Middle frontal gyrus (tissue), 1 donor: Measurements from ENCODE around the gene CLEC16A.

Source experiments
- DNase-seq: peaks from one replicate; pipeline ENCODE4 v3.0.0-alpha.2; 2015; ENCODE audit warnings: low spot score; ENCODE audit errors: extremely low spot score

CLEC16A gene

DNA sequence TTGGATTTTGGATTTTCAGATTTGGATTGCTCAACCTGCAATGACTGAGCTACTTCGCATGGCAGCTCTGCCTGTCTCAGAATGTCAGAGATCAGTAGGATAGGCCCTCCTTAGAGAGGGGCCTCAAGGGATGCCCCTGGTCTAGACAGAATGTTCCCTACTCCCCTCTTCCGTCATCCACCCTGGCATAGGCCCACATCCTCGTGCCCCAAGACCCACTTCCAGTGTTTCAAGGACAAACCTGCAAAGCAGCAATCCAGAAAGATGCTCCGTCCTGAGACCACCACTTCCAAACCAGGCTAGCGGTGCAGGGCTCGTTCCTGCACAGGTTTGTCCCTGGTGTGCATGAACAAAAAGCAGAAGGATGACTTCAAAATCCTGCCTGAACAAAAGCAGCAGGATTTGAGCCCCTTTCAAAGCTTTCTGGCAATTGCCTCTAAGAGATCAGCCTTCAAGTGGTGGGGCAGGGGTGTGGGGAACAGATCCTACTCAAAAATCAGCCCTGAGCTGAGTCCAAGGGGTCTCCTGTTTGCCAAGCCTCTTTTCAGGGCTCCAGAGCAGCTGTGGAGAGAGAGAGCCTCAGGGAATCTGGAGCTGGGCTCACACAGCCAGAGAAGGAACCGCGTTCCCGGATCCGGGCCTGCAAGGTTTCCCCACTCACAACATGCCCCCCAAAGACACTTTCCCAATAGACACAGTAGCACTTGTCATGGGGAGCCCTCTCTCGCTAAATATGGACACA is 190.5 kb downstream of the CLEC16A start:
- DNase-seq, result no peak

DNA sequence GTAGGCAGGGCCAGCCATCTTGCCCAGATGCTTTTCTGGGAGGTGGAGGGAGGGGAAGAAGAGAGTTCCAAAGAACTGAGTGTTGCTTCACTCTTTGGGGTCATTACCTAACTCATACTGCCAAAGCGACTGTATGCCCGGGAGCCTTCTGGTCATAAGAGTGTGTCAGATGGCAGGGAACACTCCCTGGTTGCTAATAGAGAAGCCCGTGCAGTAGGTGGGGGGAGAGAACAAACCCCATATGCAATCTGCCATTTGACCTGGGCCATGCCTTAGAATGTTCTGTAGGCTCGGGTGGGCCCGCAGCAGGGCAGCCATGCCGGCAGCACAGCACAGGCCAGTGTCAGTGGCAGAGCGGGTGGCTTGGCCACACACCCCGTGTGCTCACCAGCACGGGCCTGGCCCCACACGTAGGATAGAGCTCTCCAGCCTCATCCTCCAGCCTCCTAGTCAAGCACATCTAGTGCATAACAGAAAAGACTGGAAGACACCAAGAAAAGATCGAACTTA is 191.2 kb downstream of the CLEC16A start:
- no peak for DNase-seq

DNA sequence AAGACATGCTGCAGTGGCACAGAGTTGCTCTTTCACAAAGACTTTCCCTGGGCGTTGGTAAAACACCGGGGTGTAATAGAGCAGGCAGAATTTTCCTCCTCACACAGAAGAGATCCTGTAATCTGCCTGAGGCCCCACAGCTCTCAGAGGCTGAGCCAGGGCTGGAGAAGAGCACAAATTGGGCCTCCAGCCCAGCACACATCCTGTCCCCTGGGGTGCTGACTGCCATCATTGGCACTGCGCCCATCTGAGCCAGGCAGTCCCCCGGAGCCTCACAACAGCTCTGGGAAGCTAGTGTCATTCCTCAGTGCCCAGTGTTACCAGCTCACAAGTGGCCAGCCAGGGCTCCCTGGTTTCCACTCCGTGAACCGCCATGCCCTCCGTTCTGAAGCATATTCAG is 192.2 kb downstream of the CLEC16A start:
- no peak for DNase-seq

DNA sequence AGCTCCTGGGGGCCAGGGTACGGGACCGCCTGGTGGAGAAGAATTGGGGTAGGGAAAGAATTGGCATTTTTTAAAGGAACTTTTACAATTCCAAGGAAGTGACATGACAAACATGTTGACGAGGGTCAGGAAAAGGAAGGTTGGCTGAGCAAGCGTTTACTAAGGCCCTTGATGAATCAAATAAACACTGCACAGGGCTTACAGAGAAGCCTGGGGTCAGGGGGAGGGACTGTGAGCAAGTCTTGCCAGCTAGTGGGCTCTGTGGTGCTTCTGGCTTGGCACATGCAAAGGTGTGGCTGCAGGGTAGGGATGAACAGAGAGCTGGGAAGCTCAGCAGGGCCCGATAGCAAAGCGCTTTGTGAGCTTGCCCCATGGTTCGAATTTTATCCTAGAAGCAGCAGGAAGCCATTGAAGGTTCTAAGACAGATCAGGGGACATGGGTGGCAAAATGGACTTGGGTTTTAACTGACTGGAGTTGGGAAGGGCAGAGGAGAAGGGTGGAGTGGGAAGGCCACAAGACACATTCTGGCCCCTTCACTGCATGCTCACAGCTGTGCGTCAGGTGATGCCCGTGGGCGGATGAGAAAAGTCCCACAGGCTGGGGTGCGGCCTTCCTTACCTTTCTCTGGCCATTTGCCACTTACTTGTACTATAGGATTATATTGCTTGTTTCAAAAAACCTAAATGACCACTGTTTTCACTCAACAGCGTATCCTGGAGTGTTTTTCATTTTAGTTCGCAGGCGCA is 193.8 kb downstream of the CLEC16A start:
- DNase-seq, result no peak

DNA sequence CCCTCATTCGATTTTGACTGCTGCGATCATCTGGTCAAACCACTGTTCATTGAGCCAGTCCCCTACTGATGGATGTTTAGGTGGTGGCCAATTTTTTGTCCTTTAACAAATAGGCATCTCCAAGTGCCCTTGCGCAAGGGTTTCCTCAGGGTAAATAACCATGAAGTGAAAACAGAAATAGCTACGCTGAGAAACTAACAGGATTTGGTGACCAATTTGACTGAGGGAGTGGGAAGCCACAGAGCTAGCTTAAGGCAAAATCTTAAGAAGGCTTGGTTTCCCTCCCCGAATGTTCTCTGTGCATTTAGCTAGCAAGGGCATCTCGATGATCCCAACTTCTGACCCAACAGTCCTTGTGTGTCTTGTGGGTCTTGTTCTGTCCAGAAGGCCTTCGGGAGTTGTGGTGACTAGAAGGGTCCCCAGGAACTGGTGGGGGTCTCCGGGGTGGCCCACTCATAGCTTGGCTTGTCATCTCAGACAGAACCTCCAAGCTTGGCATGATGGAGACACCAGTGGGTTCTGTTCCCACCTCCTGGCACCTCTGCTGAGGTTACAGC is 194.5 kb downstream of the CLEC16A start:
- DNase-seq, result no peak

DNA sequence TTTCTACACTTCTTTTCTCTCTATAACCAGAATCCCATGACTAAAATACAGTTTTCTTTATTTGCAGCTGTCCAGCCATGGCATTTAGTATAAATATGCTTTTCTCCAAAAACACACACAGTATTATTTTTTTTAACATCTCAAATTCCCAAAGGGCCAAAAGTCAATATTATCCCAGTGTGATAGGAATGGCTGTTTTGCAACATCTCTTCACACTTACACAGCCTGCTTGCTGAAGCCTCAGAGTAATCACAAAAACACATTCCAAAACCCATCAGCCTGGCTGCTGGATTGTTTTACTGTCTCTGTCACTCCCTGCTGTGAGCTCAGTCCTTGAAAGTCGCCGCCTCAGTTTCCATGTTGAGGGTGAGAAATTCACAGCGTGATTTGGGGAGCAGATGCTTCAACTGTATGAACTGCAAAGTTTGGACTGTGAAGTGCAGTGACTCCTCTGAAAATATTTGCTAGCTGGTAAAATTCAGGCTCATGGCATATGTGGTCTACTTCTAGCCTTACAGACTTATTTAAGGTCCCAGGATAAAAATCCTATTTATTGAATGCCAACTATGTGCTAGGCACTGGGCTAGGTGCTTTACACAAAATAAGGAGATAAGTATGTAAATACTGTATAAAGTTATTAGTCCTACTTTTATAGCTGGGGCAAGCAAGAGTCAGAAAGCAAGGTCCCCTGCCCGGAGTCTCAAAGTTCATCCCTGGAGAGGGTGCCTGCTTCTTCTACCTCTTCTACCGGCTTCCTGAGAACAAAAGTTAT is 195.1 kb downstream of the CLEC16A start:
- DNase-seq, result no peak

DNA sequence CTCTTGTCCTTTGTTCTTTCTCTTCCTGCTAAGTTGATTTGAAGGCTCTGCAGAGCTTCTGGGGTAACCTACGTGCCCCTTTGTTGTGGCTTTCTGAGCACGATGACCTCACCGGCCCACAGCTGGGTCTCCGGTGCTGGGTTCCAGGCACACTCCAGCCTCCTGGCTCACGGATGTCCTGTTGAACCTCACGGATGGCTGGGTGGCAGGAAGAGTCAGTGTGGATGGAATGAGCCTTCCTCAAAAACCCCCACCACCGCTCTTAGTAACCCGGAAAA is 195.7 kb downstream of the CLEC16A start:
- DNase-seq, result no peak

DNA sequence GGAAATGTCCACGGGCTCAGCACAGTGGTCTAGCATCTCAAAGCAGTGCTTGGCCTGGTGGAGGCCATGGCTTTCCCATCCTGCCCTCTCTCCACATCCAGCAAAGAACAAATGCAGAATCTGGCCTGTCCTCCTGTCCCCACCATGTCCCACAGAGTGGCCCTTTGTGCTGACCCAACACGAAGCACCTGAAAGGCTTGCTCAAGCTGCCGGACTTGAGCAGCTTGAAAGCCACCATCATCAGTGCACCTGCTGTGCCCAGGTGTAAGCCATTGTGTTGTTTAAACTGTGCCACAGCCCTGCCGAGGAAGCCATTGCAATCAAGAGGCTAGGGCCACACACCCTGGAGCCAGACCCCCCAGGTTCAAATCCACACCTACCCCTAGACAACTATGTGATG is 196.1 kb downstream of the CLEC16A start:
- DNase-seq, result no peak

DNA sequence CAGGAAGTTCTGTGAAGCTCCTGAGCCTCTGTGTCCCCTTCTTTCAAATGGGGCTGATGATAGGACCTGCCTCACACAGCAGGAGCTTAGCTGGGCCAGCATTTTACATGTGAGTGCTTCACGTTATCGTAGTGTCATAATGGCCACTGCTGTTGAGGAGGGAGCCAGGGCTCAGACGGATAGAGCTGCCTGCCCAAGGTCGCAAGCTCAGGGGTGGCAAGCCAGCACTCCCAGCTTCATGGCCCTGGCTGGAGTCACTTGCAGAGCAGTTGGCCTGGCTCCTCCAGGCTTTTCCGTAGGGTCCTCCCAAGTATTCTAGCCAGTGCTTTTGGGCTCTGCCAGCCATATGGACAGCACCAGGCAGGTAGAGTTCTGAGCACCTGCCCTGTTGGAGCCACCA is 196.5 kb downstream of the CLEC16A start:
- no peak for DNase-seq

DNA sequence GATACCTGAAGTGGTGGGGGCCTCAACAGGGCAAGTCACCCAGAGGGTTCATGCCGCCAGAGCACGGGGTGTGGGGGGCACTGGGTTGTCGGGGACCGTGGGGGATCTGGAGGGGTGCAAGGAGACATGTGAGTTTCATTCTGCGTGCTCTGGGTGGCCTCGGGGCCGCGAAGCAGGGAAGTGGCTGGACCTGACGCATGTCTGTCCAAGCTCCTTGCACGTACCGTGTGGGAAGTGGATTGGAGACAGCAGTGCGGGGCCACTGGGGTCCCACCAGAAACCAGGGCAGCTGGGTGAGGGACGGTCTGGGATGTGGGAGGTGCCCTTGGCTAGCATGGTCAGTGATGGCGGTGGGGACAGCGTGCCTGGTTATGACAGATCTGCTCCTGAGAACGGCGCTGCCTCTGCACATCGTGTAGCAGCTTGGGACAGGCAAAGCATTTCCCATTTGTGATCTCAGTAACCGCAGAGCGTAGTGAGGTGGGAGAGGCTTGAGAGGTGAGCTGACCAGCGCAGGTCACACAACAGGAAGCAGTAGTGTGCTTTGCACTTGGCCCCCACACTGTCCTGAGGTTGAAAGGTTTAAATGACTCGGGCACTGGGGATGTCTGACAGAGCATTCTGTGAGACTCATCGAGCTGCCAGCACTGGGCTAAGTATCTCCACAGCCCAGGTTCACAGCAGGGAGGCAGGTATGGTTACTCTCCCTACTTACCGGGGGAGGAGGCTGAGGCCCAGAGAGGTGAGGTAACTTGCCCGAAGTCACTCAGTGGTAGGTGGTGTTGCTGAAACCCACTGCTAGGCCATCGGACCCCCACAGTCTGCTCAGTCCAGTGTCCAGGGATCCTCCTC is 197.3 kb downstream of the CLEC16A start:
- DNase-seq, result no peak

DNA sequence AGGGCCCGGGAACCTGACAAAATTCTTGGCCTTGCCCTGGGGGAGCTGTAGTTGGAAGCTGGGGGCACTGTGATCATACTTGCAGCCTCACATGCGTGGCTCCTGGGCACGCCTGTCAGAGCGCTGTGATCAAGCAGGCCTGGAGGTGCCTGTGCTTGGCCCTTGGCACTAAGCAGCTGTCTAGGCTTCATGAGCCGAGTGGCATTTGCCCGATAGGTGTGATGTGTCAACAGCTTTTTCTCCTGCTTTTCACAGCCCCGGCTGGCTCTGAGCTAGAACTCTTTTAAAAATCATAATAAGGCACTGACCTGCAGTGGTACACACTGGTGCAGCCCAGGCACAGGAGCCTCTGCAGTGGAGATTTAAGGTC is 197.9 kb downstream of the CLEC16A start:
- no peak for DNase-seq

DNA sequence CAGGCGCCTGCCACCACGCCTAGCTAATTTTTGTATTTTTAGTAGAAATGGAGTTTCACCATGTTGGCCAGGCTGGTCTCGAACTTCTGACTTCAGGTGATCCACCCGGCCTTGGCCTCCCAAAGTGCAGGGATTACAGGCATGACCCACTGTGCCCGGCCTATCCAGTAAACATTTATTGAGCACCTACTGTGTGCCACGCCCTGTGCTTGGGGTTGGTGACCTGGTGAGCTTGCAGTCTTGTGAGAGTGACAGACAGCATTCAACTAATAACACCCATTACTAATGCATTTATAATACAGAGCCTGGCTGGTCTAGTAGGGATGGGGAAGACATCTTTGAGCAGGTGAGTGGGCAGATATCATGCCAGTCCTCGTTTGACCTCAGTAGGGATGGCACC is 198.6 kb downstream of the CLEC16A start:
- no peak for DNase-seq

DNA sequence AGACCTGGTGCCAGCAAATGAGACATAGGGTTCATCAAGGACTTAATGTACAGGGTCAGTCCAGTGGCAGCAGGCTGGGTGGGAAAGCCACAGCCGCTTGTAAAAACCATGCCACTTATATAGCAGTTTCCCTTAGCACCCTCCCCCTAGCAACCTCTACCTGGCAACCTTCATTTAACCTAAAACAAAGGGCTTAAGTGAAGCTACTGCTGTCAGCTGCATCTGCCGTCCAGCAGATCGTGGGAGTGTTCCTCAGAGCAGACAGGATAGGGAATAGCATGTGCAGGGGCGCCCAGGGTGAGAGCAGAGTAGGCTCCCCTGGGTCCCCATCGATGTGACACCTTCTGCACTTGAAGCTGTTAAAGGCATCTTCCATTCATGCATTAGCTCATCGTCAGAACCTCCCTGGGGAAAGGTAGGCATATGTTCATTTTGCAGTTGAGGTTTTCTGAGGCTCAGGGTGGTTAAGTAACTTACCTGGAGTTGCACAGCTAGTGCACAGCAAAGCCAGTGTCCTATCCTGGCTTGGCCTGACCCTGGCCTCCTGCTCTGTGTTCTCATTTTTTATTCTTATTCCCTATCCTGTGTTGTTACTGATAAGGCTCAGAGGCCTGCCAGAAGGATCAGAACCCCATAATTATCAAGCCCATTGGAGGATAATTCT is 199.1 kb downstream of the CLEC16A start:
- DNase-seq, result no peak

DNA sequence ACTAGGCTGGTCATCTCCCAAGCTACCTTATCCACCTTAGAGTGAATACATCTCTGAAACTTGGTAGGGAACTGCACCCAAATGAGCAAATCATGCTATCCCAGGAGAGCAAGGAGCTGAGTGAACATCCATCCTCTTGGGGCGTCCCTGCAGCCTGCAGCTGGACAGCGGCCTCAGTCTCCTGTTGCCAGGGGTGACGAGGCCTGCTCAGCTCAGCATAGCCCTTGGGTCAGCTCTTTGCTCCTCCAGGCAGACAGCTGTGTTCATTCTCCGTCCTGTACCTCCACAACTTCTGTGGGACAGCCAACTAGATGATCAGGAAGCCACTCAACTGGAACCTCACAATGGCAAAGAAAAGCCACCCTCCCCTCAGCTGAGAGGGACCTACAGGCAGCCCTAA is 199.8 kb downstream of the CLEC16A start:
- DNase-seq, result no peak

DNA sequence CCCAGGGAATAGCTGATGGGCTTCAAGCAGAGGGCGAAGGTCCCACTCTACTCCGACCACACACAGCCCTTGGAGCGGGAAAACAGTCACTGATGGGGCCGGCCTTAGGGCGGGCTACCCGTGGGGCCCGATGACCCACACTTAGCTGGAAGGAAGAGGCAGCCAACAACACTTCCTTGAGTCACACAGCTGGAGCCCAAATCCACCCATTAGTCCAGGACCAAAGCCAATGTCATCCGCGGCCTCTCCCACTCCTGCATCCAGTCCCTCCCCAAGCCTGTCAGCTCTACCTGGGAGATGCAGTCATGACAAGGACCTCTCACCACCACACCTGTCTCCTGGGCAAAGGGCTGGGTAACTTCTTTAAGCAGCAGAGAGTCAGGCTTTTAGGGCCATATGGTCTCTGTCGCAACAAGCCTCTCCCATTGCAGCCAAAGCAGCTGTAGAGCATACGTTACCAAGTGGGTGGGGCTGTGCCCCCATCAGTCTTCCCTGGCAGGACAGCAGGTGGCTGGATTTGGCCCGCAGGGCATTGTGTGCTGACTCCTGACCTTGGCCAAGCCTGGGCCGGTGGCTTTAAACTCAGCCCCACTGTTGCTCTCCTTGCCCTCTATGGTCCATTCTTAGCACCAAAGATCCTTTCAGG is 200.9 kb downstream of the CLEC16A start:
- no peak for DNase-seq

DNA sequence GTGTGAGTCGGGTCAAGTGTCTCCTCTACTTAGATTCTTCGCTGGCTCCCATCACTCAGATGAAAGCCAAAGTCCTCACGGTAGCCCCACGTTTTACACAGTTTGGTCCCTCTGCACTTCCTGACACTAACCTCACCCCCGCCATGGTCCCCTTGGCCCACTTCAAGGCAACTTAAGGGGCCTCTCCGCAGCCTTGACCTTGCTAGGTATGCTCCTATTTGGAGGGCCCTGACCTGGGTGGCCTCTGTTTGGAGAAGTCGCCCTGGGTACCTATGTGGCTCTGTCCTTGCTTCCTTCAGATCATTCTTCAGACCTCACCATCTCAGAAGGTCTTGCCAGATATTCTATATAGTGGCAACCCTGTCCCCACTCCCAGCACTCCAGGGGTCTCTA is 201.5 kb downstream of the CLEC16A start:
- no peak for DNase-seq

DNA sequence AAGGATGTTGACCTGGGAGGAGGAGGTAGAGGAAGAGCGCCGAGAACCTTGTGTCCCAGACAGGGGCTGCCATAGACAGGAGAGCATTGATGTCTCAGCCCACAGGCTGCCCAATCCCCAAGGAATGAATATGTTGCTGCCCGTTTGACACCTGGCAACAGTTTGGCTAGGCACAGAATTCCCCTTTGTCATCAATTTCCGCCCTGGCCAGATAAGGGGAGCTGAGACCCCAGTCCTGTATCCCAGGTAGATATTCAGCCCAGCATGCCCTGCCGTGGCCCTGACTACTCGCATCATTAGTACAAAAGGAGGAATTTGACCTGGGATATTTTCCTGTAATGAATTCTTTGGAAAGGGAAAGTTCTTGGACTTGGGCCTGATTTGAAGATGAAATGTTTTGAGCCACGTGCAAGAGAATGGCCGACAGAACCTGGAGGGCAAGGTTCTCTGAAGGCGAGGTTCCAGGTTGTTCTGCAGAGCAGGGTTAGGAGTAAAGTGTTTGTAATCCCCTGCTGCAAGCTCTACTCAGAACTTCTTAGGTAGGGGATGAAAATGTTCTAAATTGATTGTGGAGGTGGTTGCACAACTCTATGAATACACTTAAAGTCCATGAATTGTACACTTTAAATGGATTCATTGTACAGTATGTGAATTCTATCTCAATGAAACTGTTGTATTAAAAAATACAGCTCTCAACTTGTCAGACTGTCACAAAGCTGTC is 202.8 kb downstream of the CLEC16A start:
- DNase-seq, result no peak

DNA sequence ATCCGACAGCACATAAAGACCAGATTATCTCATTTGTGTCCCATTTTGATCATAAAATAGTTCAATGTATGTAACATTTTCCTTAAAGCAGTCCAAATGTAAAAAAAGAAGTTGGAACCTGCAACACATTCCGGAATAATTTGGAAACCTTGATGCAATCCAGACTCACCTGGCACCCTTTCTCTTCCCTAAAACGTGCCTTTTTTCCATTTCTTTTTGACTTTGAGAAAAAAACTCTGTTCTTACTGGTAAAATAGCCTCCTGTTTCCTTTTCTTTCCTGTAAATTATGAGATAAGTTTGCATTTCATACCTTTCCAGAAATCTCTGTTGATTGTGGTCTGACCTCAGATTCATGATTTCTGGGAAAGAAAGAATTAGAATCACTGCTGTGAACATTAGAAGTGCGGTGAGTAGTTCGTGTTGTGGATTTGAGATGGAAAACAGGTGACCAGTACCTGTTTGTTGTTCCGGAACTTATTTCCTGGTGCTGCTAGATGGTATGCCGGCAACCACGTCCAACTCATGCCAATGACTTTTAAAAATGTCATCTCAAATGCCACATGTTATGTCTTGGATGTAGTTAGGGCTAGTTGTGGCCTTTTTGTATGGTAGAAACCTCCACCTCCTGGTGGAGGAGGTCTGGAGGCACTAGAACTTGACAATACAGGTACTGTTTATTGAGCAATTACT is 203.5 kb downstream of the CLEC16A start:
- no peak for DNase-seq
